ENCODE results near the gene CCNT2. TPM values are rescaled to one million over a fixed set of nuclear protein-coding genes. Genes with fewer than 3 reads are reported as not detected.
"Not testable (repeated sequence)": the region's sequence is repeated elsewhere in the genome, so short reads cannot be mapped to it uniquely, and the experiment has no call there.

The CCNT2 gene
- total RNA-seq, 1 donor from 2014 or later = 65.5 TPM

- Mint-ChIP-seq H3K36me3 (ENCODE audit: low read depth) (no peaks in the 10 kb centered on the region), H3K4me3 (no peak overlapping the region), H3K27ac (ENCODE audit: unreplicated experiment) (no peak overlapping the region), H3K9me3 (no peaks in the 10 kb centered on the region), H3K4me1 (no peaks in the 10 kb centered on the region), H3K27me3 (ENCODE audit: low read depth) (no peaks in the 10 kb centered on the region)
- no peak for DNase-seq (ENCODE audit: low read depth, low spot score)
- TF ChIP-seq CTCF (conservative IDR thresholded peaks at IDR 0.05) = no peak
These were observed 18.5 kb upstream of the CCNT2 start for GRCh38 chr2:134900151-134900550.

- H3K27me3 Mint-ChIP-seq (ENCODE audit: low read depth); H3K4me1 Mint-ChIP-seq; H3K27ac Mint-ChIP-seq (ENCODE audit: unreplicated experiment); H3K36me3 Mint-ChIP-seq (ENCODE audit: low read depth); DNase-seq (ENCODE audit: low read depth, low spot score); H3K4me3 Mint-ChIP-seq; H3K9me3 Mint-ChIP-seq: not testable (repeated sequence)
These were observed 14.9 kb upstream of the CCNT2 start for GRCh38 chr2:134903701-134904100.

- H3K4me1 Mint-ChIP-seq = no peaks in the 10 kb centered on the region
- H3K4me3 Mint-ChIP-seq = no peak overlapping the region
- peaks cover 5% of the 10 kb centered on the region for H3K9me3 Mint-ChIP-seq
- no peak for DNase-seq (ENCODE audit: low read depth, low spot score)
- no peaks in the 10 kb centered on the region for H3K27me3 Mint-ChIP-seq (ENCODE audit: low read depth)
- TF ChIP-seq CTCF (conservative IDR thresholded peaks at IDR 0.05) = no peak
- H3K27ac Mint-ChIP-seq (ENCODE audit: unreplicated experiment) = no peak overlapping the region
- H3K36me3 Mint-ChIP-seq (ENCODE audit: low read depth) = peaks cover 3% of the 10 kb centered on the region
These were observed 13.5 kb upstream of the CCNT2 start for GRCh38 chr2:134905168-134905567.

- Mint-ChIP-seq H3K36me3 (ENCODE audit: low read depth) (peaks cover 3% of the 10 kb centered on the region), H3K27me3 (ENCODE audit: low read depth) (no peaks in the 10 kb centered on the region)
These were observed 11.9 kb upstream of the CCNT2 start for GRCh38 chr2:134906726-134907125.

DNA sequence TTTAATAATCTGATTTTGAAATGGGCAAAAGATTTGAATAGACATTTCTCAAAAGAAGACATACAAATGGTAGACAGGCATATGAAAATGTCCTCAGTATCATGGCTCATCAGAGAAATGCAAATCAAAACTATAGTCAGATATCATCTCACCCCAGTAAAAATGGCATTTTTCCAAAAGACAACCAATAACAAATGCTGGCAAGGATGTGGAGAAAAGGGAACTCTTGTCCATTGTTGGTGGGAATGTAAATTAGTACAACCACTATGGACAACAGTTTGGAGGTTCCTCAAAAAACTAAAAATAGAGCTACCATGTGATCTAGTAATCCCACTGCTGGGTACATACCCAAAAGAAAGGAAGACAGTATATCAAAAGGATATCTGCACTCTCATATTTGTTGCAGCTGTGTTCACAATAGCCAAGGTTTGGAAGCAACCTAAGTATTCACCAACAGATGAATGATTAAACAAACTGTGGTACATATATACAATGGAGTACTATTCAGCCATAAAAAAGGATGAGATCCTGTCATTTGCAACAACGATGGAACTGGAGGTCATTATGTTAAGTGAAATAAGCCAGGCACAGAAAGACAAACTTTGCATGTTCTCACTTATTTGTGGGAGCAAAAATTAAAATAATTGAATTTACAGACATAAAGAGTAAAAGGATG, 11.0 kb upstream of the CCNT2 start:
- not testable (repeated sequence) for H3K4me3 Mint-ChIP-seq; H3K4me1 Mint-ChIP-seq; H3K27ac Mint-ChIP-seq (ENCODE audit: unreplicated experiment); H3K27me3 Mint-ChIP-seq (ENCODE audit: low read depth); DNase-seq (ENCODE audit: low read depth, low spot score); H3K36me3 Mint-ChIP-seq (ENCODE audit: low read depth)
- peaks cover 11% of the 10 kb centered on the region for H3K9me3 Mint-ChIP-seq

More at GRCh38 chr2:134906726-134907125, 11.9 kb upstream of the CCNT2 start:
- Mint-ChIP-seq H3K4me1 (no peaks in the 10 kb centered on the region), H3K27ac (ENCODE audit: unreplicated experiment) (no peak overlapping the region), H3K4me3 (no peak overlapping the region), H3K9me3 (peaks cover 5% of the 10 kb centered on the region)
- DNase-seq (ENCODE audit: low read depth, low spot score) = no peak
- no peak for TF ChIP-seq CTCF (conservative IDR thresholded peaks at IDR 0.05)

GRCh38 chr2:134910763-134911399, 7.7 kb upstream of the CCNT2 start:
- H3K36me3 Mint-ChIP-seq (ENCODE audit: low read depth) = peaks cover 11% of the 10 kb centered on the region
- no peak for DNase-seq (ENCODE audit: low read depth, low spot score)
- no peak overlapping the region for H3K4me3 Mint-ChIP-seq
- no peak for TF ChIP-seq CTCF (conservative IDR thresholded peaks at IDR 0.05)
- no peak overlapping the region for H3K27ac Mint-ChIP-seq (ENCODE audit: unreplicated experiment)
- H3K9me3 Mint-ChIP-seq = peaks cover 23% of the 10 kb centered on the region
- H3K4me1 Mint-ChIP-seq = no peaks in the 10 kb centered on the region
- no peaks in the 10 kb centered on the region for H3K27me3 Mint-ChIP-seq (ENCODE audit: low read depth)

Data from neural crest cell (in vitro differentiated cells).